GM19238 (cell line): ENCODE results near the gene PRR27.

Experiments used
- DNase-seq: peaks from one replicate; pipeline ENCODE4 v3.0.0; 2011; ENCODE audit warnings: low spot score; ENCODE audit not compliant: insufficient read length

PRR27 gene

GRCh38 chr4:70153937-70154336, at the start of gene PRR27:
PRR27 (plus strand) TSS chr4:70154237; CDS start chr4:70154376, 139 bp downstream.
- no peak for DNase-seq

GRCh38 chr4:70110917-70111316, 43.1 kb upstream of the PRR27 start:
- no peak for DNase-seq

- no peak for DNase-seq
Measured at GRCh38 chr4:70113656-70114055, 40.4 kb upstream of the PRR27 start.

- no peak for DNase-seq
Measured at GRCh38 chr4:70114096-70114495, 39.9 kb upstream of the PRR27 start.

- DNase-seq, result no peak
Measured at GRCh38 chr4:70120323-70120722, 33.7 kb upstream of the PRR27 start.

GRCh38 chr4:70133473-70133872, 20.6 kb upstream of the PRR27 start:
- DNase-seq, result no peak

- no peak for DNase-seq
Measured at GRCh38 chr4:70138751-70139150, 15.3 kb upstream of the PRR27 start.

- no peak for DNase-seq
Measured at GRCh38 chr4:70151271-70151670, 2.8 kb upstream of the PRR27 start.

- DNase-seq, result no peak
Measured at GRCh38 chr4:70152088-70152487, 1.9 kb upstream of the PRR27 start.

- no peak for DNase-seq
Measured at GRCh38 chr4:70158576-70158975, 4.5 kb downstream of the PRR27 start.

- DNase-seq, result no peak
Measured at GRCh38 chr4:70177090-70177489, 23.1 kb downstream of the PRR27 start.

GRCh38 chr4:70178075-70178660, 24.1 kb downstream of the PRR27 start:
- DNase-seq, result no peak

GRCh38 chr4:70179811-70180210, 25.8 kb downstream of the PRR27 start:
- no peak for DNase-seq

GRCh38 chr4:70181864-70182263, 27.8 kb downstream of the PRR27 start:
- no peak for DNase-seq

GRCh38 chr4:70182517-70183167, 28.6 kb downstream of the PRR27 start:
- DNase-seq, result no peak

GRCh38 chr4:70183168-70183939, 29.3 kb downstream of the PRR27 start:
- no peak for DNase-seq

GRCh38 chr4:70183940-70184246, 29.9 kb downstream of the PRR27 start:
- no peak for DNase-seq

- DNase-seq, result no peak
Measured at GRCh38 chr4:70187216-70187615, 33.2 kb downstream of the PRR27 start.

GRCh38 chr4:70190579-70190978, 36.5 kb downstream of the PRR27 start:
- DNase-seq, result no peak

- DNase-seq, result no peak
Measured at GRCh38 chr4:70191647-70192046, 37.6 kb downstream of the PRR27 start.

GRCh38 chr4:70192895-70193294, 38.9 kb downstream of the PRR27 start:
- DNase-seq, result no peak

- DNase-seq, result no peak
Measured at GRCh38 chr4:70195425-70195824, 41.4 kb downstream of the PRR27 start, which contains the start of gene ODAM. ODAM (plus strand) TSS chr4:70195725; CDS start chr4:70196544, 819 bp downstream.

GRCh38 chr4:70196857-70197256, 42.8 kb downstream of the PRR27 start:
- DNase-seq, result no peak
